Osteocyte (in vitro differentiated cells): ENCODE measurements around the gene ANKS4B. TPM values are rescaled to one million over a fixed set of nuclear protein-coding genes. Genes with fewer than 3 reads are reported as not detected.

Experiments used
- DNase-seq: peaks from one replicate; pipeline ENCODE4 v3.0.0; 2021; ENCODE audit warnings: mixed read lengths; ENCODE audit not compliant: unreplicated experiment; ENCODE audit errors: extremely low spot score
- H3K27ac Mint-ChIP-seq: one replicate; pipeline ENCODE4 v1.8.0; 2021; ENCODE audit warnings: mild to moderate bottlenecking, mixed read lengths; ENCODE audit not compliant: unreplicated experiment
- H3K27me3 Mint-ChIP-seq: one replicate; pipeline ENCODE4 v1.8.0; 2021; ENCODE audit warnings: mixed read lengths; ENCODE audit not compliant: unreplicated experiment
- H3K36me3 Mint-ChIP-seq: one replicate; pipeline ENCODE4 v1.8.0; 2021; ENCODE audit warnings: mixed read lengths; ENCODE audit not compliant: unreplicated experiment
- H3K4me1 Mint-ChIP-seq: one replicate; pipeline ENCODE4 v1.8.0; 2021; ENCODE audit warnings: mixed read lengths; ENCODE audit not compliant: unreplicated experiment
- H3K4me3 Mint-ChIP-seq: one replicate; pipeline ENCODE4 v1.8.0; 2021; ENCODE audit warnings: mild to moderate bottlenecking, moderate library complexity, mixed read lengths; ENCODE audit not compliant: unreplicated experiment
- H3K9me3 Mint-ChIP-seq: one replicate; pipeline ENCODE4 v1.8.0; 2021; ENCODE audit warnings: mixed read lengths; ENCODE audit not compliant: unreplicated experiment
- CTCF ChIP-seq: fragments of 200-600 bp; sonication (generic); IDR thresholded peaks from 2 replicates; pipeline ENCODE4 v1.5.0; 2021; ENCODE audit warnings: antibody characterized with exemption, mild to moderate bottlenecking, moderate library complexity
- total RNA-seq: library from RNA; stranded (reverse); gene quantifications from 2 replicates; pipeline ENCODE4 v1.2.1, GENCODE V29; 2021

Gene ANKS4B
- total RNA-seq, 1 donor from 2014 or later: not detected

GRCh38 chr16:21250072-21250923, 16.8 kb downstream of the ANKS4B start:
- Mint-ChIP-seq H3K27ac (no peak overlapping the region), H3K4me3 (no peak overlapping the region), H3K36me3 (no peaks in the 10 kb centered on the region), H3K4me1 (no peaks in the 10 kb centered on the region), H3K27me3 (peaks cover 28% of the 10 kb centered on the region), H3K9me3 (no peaks in the 10 kb centered on the region)
- no peak for TF ChIP-seq CTCF
- peak; percentile 68 for DNase-seq

GRCh38 chr16:21253470-21253869, 20.0 kb downstream of the ANKS4B start:
- Mint-ChIP-seq H3K36me3 (no peaks in the 10 kb centered on the region), H3K4me3 (no peak overlapping the region), H3K4me1 (no peaks in the 10 kb centered on the region), H3K9me3 (no peaks in the 10 kb centered on the region), H3K27ac (no peak overlapping the region), H3K27me3 (peaks cover 25% of the 10 kb centered on the region)
- no peak for DNase-seq
- TF ChIP-seq CTCF: no peak

GRCh38 chr16:21256636-21257035, 23.1 kb downstream of the ANKS4B start:
- Mint-ChIP-seq H3K4me1 (no peaks in the 10 kb centered on the region), H3K9me3 (no peaks in the 10 kb centered on the region), H3K36me3 (no peaks in the 10 kb centered on the region), H3K27ac (no peak overlapping the region), H3K4me3 (no peak overlapping the region), H3K27me3 (peaks cover 12% of the 10 kb centered on the region)
- no peak for DNase-seq
- TF ChIP-seq CTCF: no peak

GRCh38 chr16:21257284-21257683, 23.8 kb downstream of the ANKS4B start:
- Mint-ChIP-seq H3K4me3 (no peak overlapping the region), H3K27ac (no peak overlapping the region), H3K36me3 (no peaks in the 10 kb centered on the region), H3K4me1 (no peaks in the 10 kb centered on the region), H3K27me3 (peaks cover 12% of the 10 kb centered on the region), H3K9me3 (no peaks in the 10 kb centered on the region)
- no peak for TF ChIP-seq CTCF
- no peak for DNase-seq

GRCh38 chr16:21260870-21261791, 27.6 kb downstream of the ANKS4B start:
- Mint-ChIP-seq H3K27me3 (peaks cover 3% of the 10 kb centered on the region), H3K36me3 (no peaks in the 10 kb centered on the region), H3K9me3 (no peaks in the 10 kb centered on the region), H3K27ac (no peak overlapping the region), H3K4me1 (peaks cover 11% of the 10 kb centered on the region), H3K4me3 (no peak overlapping the region)
- no peak for DNase-seq
- TF ChIP-seq CTCF: no peak
